Mammary epithelial cell (primary cell): ENCODE measurements around the gene PSTPIP2.

ENCODE experiments used
- CTCF ChIP-seq, 2 donors: IDR thresholded peaks in 1 of 2; conservative IDR thresholded peaks in 1 of 2; 2 replicates each; pipeline ENCODE4 v1.5.1; 2011 to 2012; ENCODE audit warnings: inconsistent platforms in 2 of 2, low read length in 2 of 2, mild to moderate bottlenecking in 2 of 2, control low read depth in 1 of 2, low read depth in 1 of 2; ENCODE audit not compliant: insufficient read depth in 1 of 2; ENCODE audit errors: extremely low read depth in 1 of 2
- EZH2 ChIP-seq: IDR thresholded peaks from 2 replicates; pipeline ENCODE4 v1.6.1; 2012; ENCODE audit warnings: low read length, inconsistent platforms, borderline replicate concordance

GRCh38 chr18:45995461-45995860 is 76.6 kb downstream of the PSTPIP2 start:
- TF ChIP-seq CTCF (conservative IDR thresholded peaks at IDR 0.05 in 1 of 2, IDR thresholded peaks at IDR 0.05 in 1 of 2; ENCODE audit: extremely low read depth in 1 of 2, insufficient read depth in 1 of 2, low read depth in 1 of 2, low read length in 2 of 2), result no peak
- TF ChIP-seq EZH2, result no peak
